Karpas-422 (cell line): Measurements from ENCODE around the gene ANO1. TPM values are rescaled to one million over a fixed set of nuclear protein-coding genes. Genes with fewer than 3 reads are reported as not detected.

Experiments used
- DNase-seq: peaks from one replicate; pipeline ENCODE4 v3.0.0-alpha.2; 2015
- H2AFZ ChIP-seq: fragments of 200-600 bp; sonication (generic); 2 replicates; pipeline ENCODE4 v1.6.1; 2014; ENCODE audit warnings: antibody characterized with exemption, low read length, mixed read lengths
- H3K27ac ChIP-seq: fragments of 200-600 bp; sonication (generic); 2 replicates; pipeline ENCODE4 v1.5.1; 2014; ENCODE audit warnings: mild to moderate bottlenecking, low read length, moderate library complexity
- H3K27me3 ChIP-seq: fragments of 200-600 bp; sonication (generic); 2 replicates; pipeline ENCODE4 v1.6.1; 2014; ENCODE audit warnings: low read length, mixed read lengths
- H3K36me3 ChIP-seq: fragments of 200-600 bp; sonication (generic); 2 replicates; pipeline ENCODE4 v1.6.1; 2014; ENCODE audit warnings: low read length, mixed read lengths; ENCODE audit not compliant: insufficient read depth
- H3K4me1 ChIP-seq: fragments of 200-600 bp; sonication (generic); 2 replicates; pipeline ENCODE4 v1.6.1; 2014; ENCODE audit warnings: mild to moderate bottlenecking, low read length, mixed read lengths
- H3K4me2 ChIP-seq: fragments of 200-600 bp; sonication (generic); 2 replicates; pipeline ENCODE4 v1.6.1; 2014; ENCODE audit warnings: low read length, low read depth, mild to moderate bottlenecking; ENCODE audit not compliant: poor library complexity, severe bottlenecking
- H3K4me3 ChIP-seq: fragments of 200-600 bp; sonication (generic); 2 replicates; pipeline ENCODE4 v1.5.1; 2014; ENCODE audit warnings: mild to moderate bottlenecking, antibody characterized with exemption, low read length, mixed read lengths
- H3K79me2 ChIP-seq: fragments of 200-600 bp; sonication (generic); 2 replicates; pipeline ENCODE4 v1.6.1; 2014; ENCODE audit warnings: mild to moderate bottlenecking, low read length, mixed read lengths
- H3K9ac ChIP-seq: fragments of 200-600 bp; sonication (generic); 2 replicates; pipeline ENCODE4 v1.6.0; 2014; ENCODE audit warnings: low read length
- H3K9me2 ChIP-seq: fragments of 200-600 bp; sonication (generic), shearing (Covaris generic); replicated peaks from 2 replicates; pipeline ENCODE4 v1.6.0; 2014; ENCODE audit warnings: mild to moderate bottlenecking, low read length, moderate library complexity; ENCODE audit not compliant: insufficient read depth
- H3K9me3 ChIP-seq: fragments of 300-700, 200-600 bp; sonication (generic); 2 replicates; pipeline ENCODE4 v1.6.1; 2014; ENCODE audit warnings: low read length, mixed read lengths
- H4K20me1 ChIP-seq: fragments of 200-600 bp; sonication (generic); 2 replicates; pipeline ENCODE4 v1.6.1; 2014; ENCODE audit warnings: mild to moderate bottlenecking, antibody characterized with exemption, low read length, low read depth; ENCODE audit not compliant: insufficient read depth
- total RNA-seq: library from RNA; depleted of rRNA; stranded (reverse); fragments of >200 nt; shearing (Covaris generic); gene quantifications from 2 replicates; pipeline ENCODE4 v1.2.3, GENCODE V29; 2014; ENCODE audit warnings: low replicate concordance

ANO1 gene
- total RNA-seq, 1 experiment from 2014 or later = not detected

DNA sequence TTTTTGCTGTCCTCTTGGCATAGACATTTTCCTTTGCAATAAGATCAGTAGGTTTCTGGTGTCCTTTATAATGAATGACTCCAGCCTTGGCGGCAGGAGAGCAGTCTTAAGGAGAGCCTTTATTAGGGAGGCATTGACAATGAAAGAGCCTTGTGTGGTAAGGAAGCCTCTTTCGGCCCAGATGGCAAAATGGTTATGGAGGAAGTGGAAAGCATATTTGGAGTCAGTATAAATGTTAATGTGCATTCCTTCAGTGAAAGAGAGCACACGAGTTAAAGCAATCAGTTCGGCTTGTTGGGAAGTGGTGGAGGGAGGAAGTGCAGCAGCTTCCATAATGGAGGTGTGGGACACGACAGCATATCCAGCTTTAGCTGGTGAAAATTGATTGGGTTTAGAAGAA lies 18.1 kb upstream of the ANO1 start:
- Histone ChIP-seq H3K79me2 (no peaks in the 10 kb centered on the region), H3K4me2 (no peak overlapping the region), H3K27ac (no peak overlapping the region), H2AFZ (no peak overlapping the region), H3K9me3 (no peaks in the 10 kb centered on the region; the same call in 1 of the 2 replicates), H3K9ac (no peak overlapping the region), H4K20me1 (no peaks in the 10 kb centered on the region), H3K36me3 (no peaks in the 10 kb centered on the region), H3K4me1 (no peaks in the 10 kb centered on the region), H3K9me2 (no peaks in the 10 kb centered on the region), H3K4me3 (no peak overlapping the region), H3K27me3 (no peaks in the 10 kb centered on the region)
- DNase-seq = no peak

DNA sequence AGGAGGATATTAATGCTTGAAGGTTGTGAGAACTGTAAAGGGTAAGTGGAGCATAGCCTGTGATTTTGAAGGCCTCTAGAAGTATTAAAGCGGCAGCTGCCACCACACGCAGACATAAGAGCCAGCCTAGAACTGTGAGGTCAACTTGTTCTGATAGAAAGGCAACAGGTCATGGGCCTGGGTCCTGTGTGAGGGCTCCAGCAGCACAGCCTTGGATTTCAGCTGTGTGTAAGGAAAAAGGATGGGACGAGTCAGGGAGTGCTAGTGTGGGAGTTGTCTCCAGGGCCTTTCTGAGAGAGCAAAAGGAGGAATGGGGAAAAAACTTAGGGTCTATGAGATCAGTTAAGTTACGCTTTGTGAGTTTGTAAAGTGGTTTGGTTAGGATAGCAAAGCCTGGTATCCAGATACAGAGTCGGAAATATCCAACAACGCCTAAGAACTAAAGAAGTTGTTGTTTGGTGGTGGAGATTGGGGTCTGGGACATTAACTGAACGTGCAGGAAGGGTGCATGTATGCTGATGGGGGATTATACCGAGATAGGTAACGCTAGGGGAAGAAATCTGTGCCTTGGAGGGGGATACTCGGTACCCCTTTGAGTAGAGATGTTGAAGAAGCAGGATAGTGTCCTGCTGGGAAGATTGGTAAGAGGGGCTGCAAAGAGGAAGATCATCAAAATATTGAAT lies 17.4 kb upstream of the ANO1 start:
- Histone ChIP-seq H3K79me2 (no peaks in the 10 kb centered on the region), H3K9me3 (no peaks in the 10 kb centered on the region; the same call in 1 of the 2 replicates), H3K4me3 (no peak overlapping the region), H3K4me1 (no peaks in the 10 kb centered on the region), H3K9ac (no peak overlapping the region), H4K20me1 (no peaks in the 10 kb centered on the region), H3K27me3 (no peaks in the 10 kb centered on the region), H3K4me2 (no peak overlapping the region), H3K36me3 (no peaks in the 10 kb centered on the region), H3K9me2 (no peaks in the 10 kb centered on the region), H2AFZ (no peak overlapping the region), H3K27ac (no peak overlapping the region)
- no peak for DNase-seq

DNA sequence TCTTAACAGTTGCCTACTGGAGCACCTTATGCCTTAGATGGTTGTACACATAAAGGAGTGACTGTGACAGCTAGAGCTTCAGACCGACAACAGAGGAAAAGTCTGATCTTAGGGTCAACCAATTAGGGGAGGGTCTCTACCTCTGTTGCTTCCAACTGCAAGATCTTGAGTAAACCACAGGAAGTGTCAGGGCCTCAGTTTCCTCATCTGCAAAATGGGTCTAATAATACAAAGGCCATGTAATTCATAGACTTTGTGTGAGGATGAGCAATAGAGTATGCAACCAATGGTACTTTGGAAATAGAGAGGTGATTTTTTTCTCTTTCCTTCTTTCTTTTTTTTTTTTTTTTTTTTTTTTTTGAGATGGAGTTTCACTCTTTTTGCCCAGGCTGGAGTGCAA lies 16.4 kb upstream of the ANO1 start:
- H3K4me1 ChIP-seq = no peaks in the 10 kb centered on the region

DNA sequence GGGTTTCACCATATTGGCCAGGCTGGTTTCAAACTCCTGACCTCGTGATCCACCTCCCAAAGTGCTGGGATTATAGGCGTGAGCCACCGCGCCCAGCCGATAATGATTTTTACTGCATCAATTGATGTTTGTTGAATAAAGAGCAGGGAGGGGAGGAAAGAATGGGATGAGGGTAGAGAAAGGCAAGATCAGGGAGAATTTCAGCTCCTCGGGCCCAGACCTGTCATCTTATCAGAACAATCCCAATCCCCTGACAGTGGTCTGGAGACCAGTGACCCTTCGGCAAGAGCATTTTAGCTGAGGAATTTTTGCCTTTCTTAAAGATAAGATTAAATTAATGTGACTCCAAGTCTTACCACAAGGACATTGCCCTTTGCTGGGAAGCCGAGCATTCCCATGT lies 15.0 kb upstream of the ANO1 start:
- no peak for DNase-seq
- no peaks in the 10 kb centered on the region for H3K4me1 ChIP-seq
- H2AFZ ChIP-seq = no peak overlapping the region
- H3K4me3 ChIP-seq = no peak overlapping the region
- H3K9me2 ChIP-seq = no peaks in the 10 kb centered on the region
- no peak overlapping the region for H3K4me2 ChIP-seq
- no peaks in the 10 kb centered on the region for H4K20me1 ChIP-seq
- no peak overlapping the region for H3K9ac ChIP-seq
- H3K79me2 ChIP-seq = no peaks in the 10 kb centered on the region
- no peaks in the 10 kb centered on the region for H3K36me3 ChIP-seq
- no peak overlapping the region for H3K27ac ChIP-seq
- no peaks in the 10 kb centered on the region for H3K9me3 ChIP-seq
- H3K27me3 ChIP-seq = no peaks in the 10 kb centered on the region

More for the DNA sequence above, 16.4 kb upstream of the ANO1 start:
- Histone ChIP-seq H3K4me3 (no peak overlapping the region), H3K27me3 (no peaks in the 10 kb centered on the region), H3K27ac (no peak overlapping the region), H3K79me2 (no peaks in the 10 kb centered on the region), H3K9me2 (no peaks in the 10 kb centered on the region), H3K4me2 (no peak overlapping the region), H3K36me3 (no peaks in the 10 kb centered on the region), H4K20me1 (no peaks in the 10 kb centered on the region), H2AFZ (no peak overlapping the region), H3K9ac (no peak overlapping the region), H3K9me3 (no peaks in the 10 kb centered on the region)
- no peak for DNase-seq

DNA sequence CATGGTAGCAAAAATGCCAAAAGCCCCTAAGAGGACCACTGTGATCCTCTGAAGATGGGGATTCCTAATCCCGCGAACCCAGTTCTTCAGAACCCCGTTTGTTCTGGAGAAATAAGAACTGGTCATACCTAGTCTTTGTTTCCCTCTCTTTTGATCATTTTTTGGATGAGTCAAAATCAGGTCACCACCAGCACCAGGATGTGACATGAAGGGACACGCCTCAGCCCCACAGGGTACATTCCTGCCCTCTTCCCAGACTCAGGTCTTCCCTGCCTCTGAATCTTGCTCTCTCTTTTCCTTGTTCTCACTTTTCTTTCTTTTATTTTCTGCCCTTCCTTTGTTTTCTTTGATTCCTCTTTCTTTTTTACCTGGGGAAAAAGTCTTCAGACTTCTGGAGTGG lies 14.6 kb upstream of the ANO1 start:
- Histone ChIP-seq H3K4me3 (no peak overlapping the region), H3K9ac (no peak overlapping the region), H3K27me3 (no peaks in the 10 kb centered on the region), H3K9me2 (no peaks in the 10 kb centered on the region), H3K36me3 (no peaks in the 10 kb centered on the region), H3K4me2 (no peak overlapping the region), H3K9me3 (no peaks in the 10 kb centered on the region), H2AFZ (no peak overlapping the region), H4K20me1 (no peaks in the 10 kb centered on the region), H3K4me1 (no peaks in the 10 kb centered on the region), H3K79me2 (no peaks in the 10 kb centered on the region), H3K27ac (no peak overlapping the region)
- no peak for DNase-seq

DNA sequence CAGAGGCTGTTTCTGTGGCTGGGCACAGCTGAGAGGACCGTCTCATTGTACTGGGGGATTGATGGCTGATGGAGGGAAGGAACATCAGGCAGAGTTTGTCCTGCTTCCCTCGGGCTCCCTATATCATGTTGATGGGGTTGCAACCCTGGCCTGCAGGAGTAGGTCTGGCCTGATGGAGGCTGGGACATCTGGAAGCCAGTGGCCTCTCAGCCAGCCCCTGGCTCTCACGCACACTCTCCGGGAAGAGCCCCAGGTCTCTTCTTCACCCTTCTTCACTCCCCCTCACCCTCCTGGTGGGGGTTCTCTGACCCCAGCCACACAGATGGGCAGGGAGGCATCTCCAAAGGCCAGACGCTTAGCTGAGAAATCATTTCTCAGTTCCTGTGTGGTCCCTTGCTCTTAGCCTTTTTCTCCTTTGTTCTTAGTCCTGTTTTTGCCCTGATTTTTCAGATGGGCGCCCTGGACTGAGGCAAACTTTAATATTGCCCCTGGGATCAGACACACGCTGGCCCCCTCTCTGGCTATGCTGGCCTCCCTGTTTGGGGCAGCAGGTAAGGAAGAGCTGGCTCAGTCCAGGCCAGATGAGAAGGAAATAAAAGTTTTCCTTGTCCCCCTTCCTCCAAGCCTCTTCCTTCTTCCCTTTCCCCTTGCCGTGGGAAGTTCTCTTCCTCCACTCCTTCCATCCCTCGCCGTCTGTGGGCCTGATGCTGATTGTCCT lies 13.9 kb upstream of the ANO1 start:
- Histone ChIP-seq H3K9me2 (no peaks in the 10 kb centered on the region), H3K4me1 (no peaks in the 10 kb centered on the region), H3K27me3 (no peaks in the 10 kb centered on the region), H3K36me3 (no peaks in the 10 kb centered on the region), H4K20me1 (no peaks in the 10 kb centered on the region), H3K9me3 (no peaks in the 10 kb centered on the region), H3K4me3 (no peak overlapping the region), H3K9ac (no peak overlapping the region), H3K4me2 (no peak overlapping the region), H3K27ac (no peak overlapping the region), H2AFZ (no peak overlapping the region), H3K79me2 (no peaks in the 10 kb centered on the region)
- no peak for DNase-seq

DNA sequence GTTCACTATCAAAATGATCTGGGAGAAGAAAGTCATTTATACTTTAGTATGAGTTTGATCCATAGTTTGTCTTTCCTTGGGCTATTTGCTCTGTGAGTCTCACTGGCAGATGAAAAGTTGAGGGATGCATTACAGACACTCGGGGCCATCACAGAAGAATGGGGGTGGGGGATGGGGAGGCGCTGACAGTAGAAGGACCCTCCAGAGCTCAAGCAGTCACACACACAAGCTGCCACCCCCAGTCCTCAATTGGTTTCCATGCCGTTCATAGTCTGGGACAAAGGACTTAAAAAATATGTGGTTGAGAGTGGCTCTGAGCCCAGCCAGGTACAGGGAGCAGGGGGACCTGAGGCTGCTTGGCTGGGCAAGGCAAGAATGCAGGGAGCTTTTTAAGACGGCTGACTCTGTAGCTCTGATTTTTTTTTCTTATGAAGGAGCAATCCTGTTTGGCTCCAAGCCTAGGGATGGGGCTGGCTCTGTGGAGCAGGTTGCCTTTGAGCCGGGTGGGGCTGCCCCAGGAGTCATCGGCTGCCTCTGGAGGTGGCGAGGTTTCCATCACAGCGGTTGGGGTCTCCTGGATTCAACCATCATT lies 13.3 kb upstream of the ANO1 start:
- H3K4me3 ChIP-seq = no peak overlapping the region
- no peaks in the 10 kb centered on the region for H3K4me1 ChIP-seq
- DNase-seq = no peak
- no peaks in the 10 kb centered on the region for H3K9me3 ChIP-seq
- H3K9ac ChIP-seq = no peak overlapping the region
- H3K4me2 ChIP-seq = no peak overlapping the region
- no peaks in the 10 kb centered on the region for H3K27me3 ChIP-seq
- no peak overlapping the region for H3K27ac ChIP-seq
- H3K79me2 ChIP-seq = no peaks in the 10 kb centered on the region
- no peaks in the 10 kb centered on the region for H3K36me3 ChIP-seq
- no peaks in the 10 kb centered on the region for H3K9me2 ChIP-seq
- H2AFZ ChIP-seq = no peak overlapping the region
- H4K20me1 ChIP-seq = no peaks in the 10 kb centered on the region

DNA sequence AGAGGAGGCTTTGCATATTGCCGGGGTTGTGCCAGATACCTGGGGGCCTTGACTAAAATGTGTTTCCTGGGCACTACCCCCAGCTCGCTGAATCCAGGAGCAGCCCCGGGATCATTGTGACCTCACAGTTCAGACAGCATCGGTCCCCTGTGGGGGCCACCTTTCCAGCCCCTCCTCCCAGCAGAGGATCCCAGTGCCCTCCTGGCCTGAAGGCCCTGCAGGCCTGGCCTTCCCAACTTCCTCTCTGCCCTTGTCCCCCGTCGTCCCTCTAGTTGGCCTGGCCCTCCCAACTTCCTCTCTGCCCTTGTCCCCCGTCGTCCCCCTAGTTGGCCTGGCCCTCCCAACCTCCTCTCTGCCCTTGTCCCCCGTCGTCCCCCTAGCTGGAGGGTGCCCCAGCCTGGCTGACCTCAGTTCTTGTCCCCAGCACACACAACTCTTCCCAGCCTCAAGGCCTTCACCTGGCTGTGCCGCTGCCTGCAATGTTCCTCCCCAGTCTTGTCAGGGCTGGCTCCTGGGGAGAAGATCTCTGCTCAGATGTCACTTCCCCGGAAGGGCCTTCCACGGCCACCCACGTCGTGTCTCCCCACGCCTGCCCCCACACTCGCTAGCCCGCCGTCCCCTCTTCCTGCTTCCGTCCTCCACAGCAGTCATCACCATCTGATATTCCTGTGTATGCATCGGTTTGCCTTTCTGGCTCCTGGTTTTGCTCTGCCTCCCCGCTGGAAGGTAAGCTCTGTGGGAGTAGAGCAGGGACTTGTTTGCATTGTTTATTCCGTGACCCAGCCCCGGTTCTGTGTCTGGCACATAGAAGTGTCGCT lies 12.6 kb upstream of the ANO1 start:
- H3K27me3 ChIP-seq = no peaks in the 10 kb centered on the region
- no peaks in the 10 kb centered on the region for H3K9me2 ChIP-seq
- no peaks in the 10 kb centered on the region for H3K79me2 ChIP-seq
- no peak for DNase-seq
- no peak overlapping the region for H3K9ac ChIP-seq
- H3K27ac ChIP-seq = no peak overlapping the region
- no peak overlapping the region for H2AFZ ChIP-seq
- H3K36me3 ChIP-seq = no peaks in the 10 kb centered on the region
- H3K4me3 ChIP-seq = no peak overlapping the region
- no peaks in the 10 kb centered on the region for H3K9me3 ChIP-seq
- H4K20me1 ChIP-seq = no peaks in the 10 kb centered on the region
- H3K4me1 ChIP-seq = no peaks in the 10 kb centered on the region
- H3K4me2 ChIP-seq = no peak overlapping the region
